ENCODE data around the gene FRMPD2. TPM values are rescaled to one million over a fixed set of nuclear protein-coding genes. Genes with fewer than 3 reads are reported as not detected.

FRMPD2 gene
- total RNA-seq, 2 donors from 2014 or later = not detected

DNA sequence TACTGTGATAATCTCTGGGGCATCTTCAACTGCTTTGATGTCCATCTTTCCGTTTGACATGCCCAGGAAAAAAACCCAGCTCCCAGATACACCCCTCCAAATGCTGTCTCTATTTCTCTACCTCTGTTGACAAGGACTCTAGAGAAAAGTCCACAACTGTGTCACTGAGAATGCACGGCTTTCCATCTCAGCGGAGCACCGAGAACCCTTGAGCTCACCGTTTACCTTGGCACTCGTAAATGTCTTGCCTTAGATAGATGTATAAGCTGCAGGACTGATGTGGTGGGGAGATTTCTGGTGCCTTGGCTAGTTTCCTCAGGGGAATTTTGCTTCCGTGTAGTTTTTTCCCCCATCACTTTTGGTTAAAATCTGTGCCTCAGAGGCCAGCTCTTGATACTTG is 24.6 kb upstream of the FRMPD2 start:
- Mint-ChIP-seq H3K27ac (no peak overlapping the region), H3K27me3 (peaks cover 0 to 10% of the 10 kb centered on the region in 2 donors), H3K4me3 (no peak overlapping the region), H3K9me3 (no peaks in the 10 kb centered on the region), H3K4me1 (ENCODE audit: low read depth in 2 of 2) (no peaks in the 10 kb centered on the region), H3K36me3 (no peaks in the 10 kb centered on the region)
- ATAC-seq (no peak), DNase-seq (ENCODE audit: low spot score) (no peak)

- ATAC-seq = no peak
- DNase-seq (ENCODE audit: low spot score) = no peak
- no peaks in the 10 kb centered on the region for H3K9me3 Mint-ChIP-seq
- H3K36me3 Mint-ChIP-seq = no peaks in the 10 kb centered on the region
- no peak overlapping the region for H3K27ac Mint-ChIP-seq
- peaks cover 0 to 14% of the 10 kb centered on the region in 2 donors for H3K27me3 Mint-ChIP-seq
- no peak overlapping the region for H3K4me3 Mint-ChIP-seq
- no peaks in the 10 kb centered on the region for H3K4me1 Mint-ChIP-seq (ENCODE audit: low read depth in 2 of 2)
Observed at GRCh38 chr10:48296576-48297098, 22.1 kb upstream of the FRMPD2 start.

- Mint-ChIP-seq H3K27me3 (peaks cover 0 to 12% of the 10 kb centered on the region in 2 donors), H3K9me3 (no peaks in the 10 kb centered on the region), H3K4me3 (no peak overlapping the region), H3K36me3 (no peaks in the 10 kb centered on the region), H3K4me1 (ENCODE audit: low read depth in 2 of 2) (peaks cover 0 to 3% of the 10 kb centered on the region in 2 donors), H3K27ac (no peak overlapping the region)
- DNase-seq (ENCODE audit: low spot score) (no peak), ATAC-seq (no peak)
Observed at GRCh38 chr10:48294431-48294830, 19.9 kb upstream of the FRMPD2 start.

DNA sequence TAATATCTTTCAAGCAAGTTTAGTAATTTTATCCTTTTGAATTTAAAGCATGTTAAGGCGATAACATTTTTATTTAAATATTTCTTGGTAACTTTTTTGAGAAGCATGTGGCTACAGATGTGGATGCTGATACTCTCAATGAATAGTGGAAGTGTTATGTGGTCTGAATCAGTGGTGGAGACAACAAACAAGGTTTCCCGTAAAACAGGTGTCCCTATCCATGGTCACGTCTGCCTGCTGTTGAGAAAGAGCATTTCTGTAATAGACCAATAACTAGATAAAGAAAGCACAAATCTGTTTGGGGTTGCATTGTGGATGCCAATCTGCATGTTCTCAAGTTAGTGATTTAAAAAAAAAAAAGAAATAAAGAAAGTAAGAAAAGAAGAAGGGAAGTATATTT is 18.1 kb upstream of the FRMPD2 start:
- Mint-ChIP-seq H3K36me3 (no peaks in the 10 kb centered on the region), H3K9me3 (no peaks in the 10 kb centered on the region), H3K27me3 (peaks cover under 1 to 8% of the 10 kb centered on the region in 2 donors), H3K4me3 (no peak overlapping the region), H3K4me1 (ENCODE audit: low read depth in 2 of 2) (peaks cover 0 to 3% of the 10 kb centered on the region in 2 donors), H3K27ac (no peak overlapping the region)
- no peak for DNase-seq (ENCODE audit: low spot score)
- no peak for ATAC-seq

- H3K27ac Mint-ChIP-seq = no peak overlapping the region
- no peaks in the 10 kb centered on the region for H3K36me3 Mint-ChIP-seq
- no peaks in the 10 kb centered on the region for H3K9me3 Mint-ChIP-seq
- peaks cover 3 to 5% of the 10 kb centered on the region in 2 donors for H3K4me1 Mint-ChIP-seq (ENCODE audit: low read depth in 2 of 2)
- DNase-seq (ENCODE audit: low spot score) = no peak
- H3K4me3 Mint-ChIP-seq = no peak overlapping the region
- ATAC-seq = no peak
- H3K27me3 Mint-ChIP-seq = peaks cover 13 to 17% of the 10 kb centered on the region in 2 donors
Observed at GRCh38 chr10:48291190-48291589, 16.7 kb upstream of the FRMPD2 start.

GRCh38 chr10:48290286-48290685 is 15.8 kb upstream of the FRMPD2 start:
- no peaks in the 10 kb centered on the region for H3K9me3 Mint-ChIP-seq
- no peaks in the 10 kb centered on the region for H3K36me3 Mint-ChIP-seq
- peaks cover 22 to 23% of the 10 kb centered on the region in 2 donors for H3K27me3 Mint-ChIP-seq
- no peak for DNase-seq (ENCODE audit: low spot score)
- peaks cover 3 to 5% of the 10 kb centered on the region in 2 donors for H3K4me1 Mint-ChIP-seq (ENCODE audit: low read depth in 2 of 2)
- ATAC-seq = no peak
- H3K27ac Mint-ChIP-seq = no peak overlapping the region
- no peak overlapping the region for H3K4me3 Mint-ChIP-seq

- Mint-ChIP-seq H3K27me3 (peaks cover 25 to 29% of the 10 kb centered on the region in 2 donors), H3K4me3 (no peak overlapping the region), H3K27ac (no peak overlapping the region), H3K9me3 (no peaks in the 10 kb centered on the region), H3K4me1 (ENCODE audit: low read depth in 2 of 2) (peaks cover 3 to 5% of the 10 kb centered on the region in 2 donors), H3K36me3 (no peaks in the 10 kb centered on the region)
- DNase-seq (ENCODE audit: low spot score) (no peak), ATAC-seq (no peak)
Observed at GRCh38 chr10:48289501-48290238, 15.2 kb upstream of the FRMPD2 start.

DNA sequence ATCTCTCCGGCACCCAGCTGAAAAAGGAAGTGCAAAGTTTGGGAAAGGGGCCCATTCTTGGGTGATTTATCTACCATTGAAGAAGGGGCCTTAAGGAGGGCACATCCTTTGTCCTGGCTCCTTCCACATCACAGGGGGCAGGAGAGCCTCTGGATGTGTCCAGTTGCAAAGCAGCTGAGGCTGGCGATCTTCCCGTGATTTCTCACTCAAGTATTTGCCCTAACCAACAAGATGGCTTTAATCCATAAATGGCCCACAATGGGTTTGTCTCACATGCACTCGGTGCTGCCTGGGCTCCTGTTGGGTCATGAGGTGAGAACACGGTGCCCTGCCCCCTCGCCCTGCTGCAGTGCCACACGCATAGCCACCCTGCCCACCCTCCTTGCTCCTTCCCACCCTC is 14.2 kb upstream of the FRMPD2 start:
- no peak overlapping the region for H3K27ac Mint-ChIP-seq
- ATAC-seq (no peak), DNase-seq (ENCODE audit: low spot score) (no peak)
- peaks cover 4% of the 10 kb centered on the region for H3K9me3 Mint-ChIP-seq
- peaks cover 29% of the 10 kb centered on the region in 2 donors for H3K27me3 Mint-ChIP-seq
- H3K4me1 Mint-ChIP-seq (ENCODE audit: low read depth in 2 of 2) = peaks cover 3 to 5% of the 10 kb centered on the region in 2 donors
- no peak overlapping the region for H3K4me3 Mint-ChIP-seq
- no peaks in the 10 kb centered on the region for H3K36me3 Mint-ChIP-seq

GRCh38 chr10:48287417-48288391 is 13.2 kb upstream of the FRMPD2 start:
- DNase-seq (ENCODE audit: low spot score) = no peak
- H3K9me3 Mint-ChIP-seq = peaks cover 5% of the 10 kb centered on the region
- H3K4me1 Mint-ChIP-seq (ENCODE audit: low read depth in 2 of 2) = peaks cover 3 to 5% of the 10 kb centered on the region in 2 donors
- no peak for ATAC-seq
- H3K27ac Mint-ChIP-seq = no peak overlapping the region
- no peak overlapping the region for H3K4me3 Mint-ChIP-seq
- no peaks in the 10 kb centered on the region for H3K36me3 Mint-ChIP-seq
- peaks cover 28 to 29% of the 10 kb centered on the region in 2 donors for H3K27me3 Mint-ChIP-seq

DNA sequence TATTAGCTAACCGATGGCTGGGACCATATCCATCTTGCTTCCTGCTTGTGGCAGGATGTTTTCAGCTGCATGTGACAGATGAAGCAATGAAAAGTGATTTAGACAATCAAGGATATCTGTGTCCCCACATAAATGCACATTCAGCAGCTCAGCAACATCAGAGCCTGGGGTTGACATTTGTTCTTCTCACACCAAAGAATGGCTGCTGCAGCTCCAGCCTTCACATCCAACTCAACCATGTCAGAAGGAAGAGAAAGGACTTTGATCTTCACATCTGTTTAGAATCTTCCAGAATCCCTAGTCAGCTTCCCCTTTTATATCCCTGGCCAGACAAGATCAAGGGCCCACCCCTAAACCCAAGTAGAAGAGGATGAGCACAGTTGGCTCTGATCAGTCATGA is 11.9 kb upstream of the FRMPD2 start:
- Mint-ChIP-seq H3K4me1 (ENCODE audit: low read depth in 2 of 2) (peaks cover 3 to 5% of the 10 kb centered on the region in 2 donors), H3K9me3 (peaks cover 8% of the 10 kb centered on the region), H3K27me3 (peaks cover 29 to 34% of the 10 kb centered on the region in 2 donors), H3K4me3 (no peak overlapping the region), H3K36me3 (peaks cover 2% of the 10 kb centered on the region), H3K27ac (no peak overlapping the region)
- DNase-seq (ENCODE audit: low spot score) (no peak), ATAC-seq (no peak)

GRCh38 chr10:48285710-48286109 is 11.2 kb upstream of the FRMPD2 start:
- Mint-ChIP-seq H3K27ac (no peak overlapping the region), H3K36me3 (peaks cover 6% of the 10 kb centered on the region), H3K4me1 (ENCODE audit: low read depth in 2 of 2) (peaks cover 3 to 5% of the 10 kb centered on the region in 2 donors), H3K27me3 (peaks cover 33 to 39% of the 10 kb centered on the region in 2 donors), H3K9me3 (peaks cover 10% of the 10 kb centered on the region), H3K4me3 (no peak overlapping the region)
- ATAC-seq = no peak
- DNase-seq (ENCODE audit: low spot score) = no peak

GRCh38 chr10:48284811-48285210 is 10.3 kb upstream of the FRMPD2 start:
- H3K9me3 Mint-ChIP-seq = peaks cover 10% of the 10 kb centered on the region
- H3K36me3 Mint-ChIP-seq = peaks cover 6% of the 10 kb centered on the region
- DNase-seq (ENCODE audit: low spot score) (no peak), ATAC-seq (no peak)
- H3K4me1 Mint-ChIP-seq (ENCODE audit: low read depth in 2 of 2) = peaks cover 0 to 5% of the 10 kb centered on the region in 2 donors
- H3K4me3 Mint-ChIP-seq = no peak overlapping the region
- no peak overlapping the region for H3K27ac Mint-ChIP-seq
- H3K27me3 Mint-ChIP-seq = peaks cover 33 to 39% of the 10 kb centered on the region in 2 donors

DNA sequence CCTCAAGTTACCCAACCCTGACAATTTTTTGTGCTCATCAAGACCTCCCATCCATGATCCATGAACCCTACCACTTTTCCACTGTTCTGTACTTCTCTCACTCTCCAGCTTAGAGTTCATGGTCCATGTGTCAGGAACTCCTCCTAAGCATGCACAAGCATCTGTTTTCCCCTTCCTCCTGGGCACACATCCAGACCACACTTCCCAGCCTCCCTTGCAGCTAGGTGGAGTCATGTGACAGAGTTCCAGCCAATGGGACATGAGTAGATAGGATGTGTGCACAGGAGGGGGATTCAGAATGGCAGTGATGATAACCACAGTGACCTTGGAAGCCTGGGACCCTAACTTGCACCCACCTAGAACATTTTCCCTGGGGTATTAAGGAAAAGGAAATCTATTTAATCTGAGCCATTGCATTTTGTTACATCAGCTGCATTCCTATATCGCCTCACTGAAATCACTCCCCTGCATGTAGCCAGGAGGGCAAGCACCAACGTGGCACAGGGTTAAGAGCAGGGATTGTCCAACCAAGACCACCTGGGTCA is 9.6 kb upstream of the FRMPD2 start:
- Mint-ChIP-seq H3K27me3 (peaks cover 35 to 39% of the 10 kb centered on the region in 2 donors), H3K4me3 (no peak overlapping the region), H3K36me3 (peaks cover 6% of the 10 kb centered on the region), H3K4me1 (ENCODE audit: low read depth in 2 of 2) (peaks cover 0 to 5% of the 10 kb centered on the region in 2 donors), H3K27ac (no peak overlapping the region), H3K9me3 (peaks cover 10% of the 10 kb centered on the region)
- no peak for DNase-seq (ENCODE audit: low spot score)
- no peak for ATAC-seq
